ENCODE results near the gene PTX4.

DNA sequence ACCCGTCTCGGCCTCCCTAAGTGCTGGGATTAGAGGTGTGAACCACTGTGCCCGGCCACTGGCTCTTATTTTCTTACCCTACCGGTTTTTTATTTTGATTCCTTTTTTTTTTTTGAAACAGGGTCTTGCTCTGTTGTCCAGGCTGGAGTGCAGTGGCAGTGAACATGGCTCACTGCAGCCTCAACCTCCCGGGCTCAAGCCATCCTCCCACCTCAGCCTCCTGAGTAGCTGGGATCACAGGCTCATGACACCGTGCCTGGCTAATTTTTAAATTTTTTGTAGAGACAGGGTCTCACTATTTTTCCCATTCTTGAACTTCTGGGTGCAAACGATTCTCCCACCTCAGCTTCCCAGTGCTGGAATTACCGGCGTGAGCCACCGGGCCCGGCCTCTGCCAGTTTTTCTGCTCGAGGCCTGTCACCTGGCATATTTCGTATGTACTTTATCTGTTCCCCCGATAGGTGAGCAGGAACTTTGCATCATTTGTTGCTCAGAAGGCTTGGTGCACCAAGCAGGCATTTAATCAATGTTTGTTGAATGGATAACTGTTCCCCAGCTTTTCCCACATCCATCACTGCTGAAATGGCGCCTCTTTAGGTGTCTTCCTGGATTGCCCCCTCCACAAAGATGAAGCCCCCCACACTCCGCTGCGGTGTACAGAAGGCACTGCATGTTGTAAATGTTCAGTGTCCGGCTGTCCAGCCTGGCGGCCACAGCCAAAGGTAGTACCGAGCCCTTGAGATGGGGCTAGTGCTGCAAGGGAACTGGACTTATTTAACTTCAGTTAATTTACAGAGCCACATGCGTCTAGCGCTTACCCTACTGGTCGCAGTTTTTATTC lies 3.6 kb upstream of the PTX4 start:
- TF ChIP-seq RAD21 (IDR thresholded peaks at IDR 0.05) = no peak
- TF ChIP-seq, protein P1, sequence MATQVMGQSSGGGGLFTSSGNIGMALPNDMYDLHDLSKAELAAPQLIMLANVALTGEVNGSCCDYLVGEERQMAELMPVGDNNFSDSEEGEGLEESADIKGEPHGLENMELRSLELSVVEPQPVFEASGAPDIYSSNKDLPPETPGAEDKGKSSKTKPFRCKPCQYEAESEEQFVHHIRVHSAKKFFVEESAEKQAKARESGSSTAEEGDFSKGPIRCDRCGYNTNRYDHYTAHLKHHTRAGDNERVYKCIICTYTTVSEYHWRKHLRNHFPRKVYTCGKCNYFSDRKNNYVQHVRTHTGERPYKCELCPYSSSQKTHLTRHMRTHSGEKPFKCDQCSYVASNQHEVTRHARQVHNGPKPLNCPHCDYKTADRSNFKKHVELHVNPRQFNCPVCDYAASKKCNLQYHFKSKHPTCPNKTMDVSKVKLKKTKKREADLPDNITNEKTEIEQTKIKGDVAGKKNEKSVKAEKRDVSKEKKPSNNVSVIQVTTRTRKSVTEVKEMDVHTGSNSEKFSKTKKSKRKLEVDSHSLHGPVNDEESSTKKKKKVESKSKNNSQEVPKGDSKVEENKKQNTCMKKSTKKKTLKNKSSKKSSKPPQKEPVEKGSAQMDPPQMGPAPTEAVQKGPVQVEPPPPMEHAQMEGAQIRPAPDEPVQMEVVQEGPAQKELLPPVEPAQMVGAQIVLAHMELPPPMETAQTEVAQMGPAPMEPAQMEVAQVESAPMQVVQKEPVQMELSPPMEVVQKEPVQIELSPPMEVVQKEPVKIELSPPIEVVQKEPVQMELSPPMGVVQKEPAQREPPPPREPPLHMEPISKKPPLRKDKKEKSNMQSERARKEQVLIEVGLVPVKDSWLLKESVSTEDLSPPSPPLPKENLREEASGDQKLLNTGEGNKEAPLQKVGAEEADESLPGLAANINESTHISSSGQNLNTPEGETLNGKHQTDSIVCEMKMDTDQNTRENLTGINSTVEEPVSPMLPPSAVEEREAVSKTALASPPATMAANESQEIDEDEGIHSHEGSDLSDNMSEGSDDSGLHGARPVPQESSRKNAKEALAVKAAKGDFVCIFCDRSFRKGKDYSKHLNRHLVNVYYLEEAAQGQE (IDR thresholded peaks at IDR 0.05) = no peak
- TF ChIP-seq HNF4A (conservative IDR thresholded peaks at IDR 0.05) = no peak
- no peak for TF ChIP-seq TAF1 (conservative IDR thresholded peaks at IDR 0.05)
- TF ChIP-seq, protein P2, sequence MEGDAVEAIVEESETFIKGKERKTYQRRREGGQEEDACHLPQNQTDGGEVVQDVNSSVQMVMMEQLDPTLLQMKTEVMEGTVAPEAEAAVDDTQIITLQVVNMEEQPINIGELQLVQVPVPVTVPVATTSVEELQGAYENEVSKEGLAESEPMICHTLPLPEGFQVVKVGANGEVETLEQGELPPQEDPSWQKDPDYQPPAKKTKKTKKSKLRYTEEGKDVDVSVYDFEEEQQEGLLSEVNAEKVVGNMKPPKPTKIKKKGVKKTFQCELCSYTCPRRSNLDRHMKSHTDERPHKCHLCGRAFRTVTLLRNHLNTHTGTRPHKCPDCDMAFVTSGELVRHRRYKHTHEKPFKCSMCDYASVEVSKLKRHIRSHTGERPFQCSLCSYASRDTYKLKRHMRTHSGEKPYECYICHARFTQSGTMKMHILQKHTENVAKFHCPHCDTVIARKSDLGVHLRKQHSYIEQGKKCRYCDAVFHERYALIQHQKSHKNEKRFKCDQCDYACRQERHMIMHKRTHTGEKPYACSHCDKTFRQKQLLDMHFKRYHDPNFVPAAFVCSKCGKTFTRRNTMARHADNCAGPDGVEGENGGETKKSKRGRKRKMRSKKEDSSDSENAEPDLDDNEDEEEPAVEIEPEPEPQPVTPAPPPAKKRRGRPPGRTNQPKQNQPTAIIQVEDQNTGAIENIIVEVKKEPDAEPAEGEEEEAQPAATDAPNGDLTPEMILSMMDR (IDR thresholded peaks at IDR 0.05; ENCODE audit: low read depth, low read length, missing input control) = no peak

All from liver (tissue), 3 donors.